Vagina (tissue), 2 donors: ENCODE results near the gene C2orf76.

Experiments used
- POLR2AphosphoS5 ChIP-seq, 2 donors: sonication (generic); formaldehyde crosslinking; IDR thresholded peaks; one replicate each; pipeline ENCODE4 v1.9.0; 2017; ENCODE audit warnings: antibody characterized with exemption in 2 of 2, mild to moderate bottlenecking in 2 of 2, low read depth in 1 of 2; ENCODE audit not compliant: insufficient read depth in 1 of 2
- TF ChIP-seq, protein P1 (sequence below), 3 experiments: fragments of 450-650 bp in 2 of 3; fragments of 200-600 bp in 1 of 3; sonication (generic) in 1 of 3; IDR thresholded peaks; one replicate each; pipeline ENCODE4 v1.5.1; 2017 to 2019; ENCODE audit warnings: antibody characterized with exemption in 3 of 3, mild to moderate bottlenecking in 2 of 3, moderate library complexity in 2 of 3

DNA sequence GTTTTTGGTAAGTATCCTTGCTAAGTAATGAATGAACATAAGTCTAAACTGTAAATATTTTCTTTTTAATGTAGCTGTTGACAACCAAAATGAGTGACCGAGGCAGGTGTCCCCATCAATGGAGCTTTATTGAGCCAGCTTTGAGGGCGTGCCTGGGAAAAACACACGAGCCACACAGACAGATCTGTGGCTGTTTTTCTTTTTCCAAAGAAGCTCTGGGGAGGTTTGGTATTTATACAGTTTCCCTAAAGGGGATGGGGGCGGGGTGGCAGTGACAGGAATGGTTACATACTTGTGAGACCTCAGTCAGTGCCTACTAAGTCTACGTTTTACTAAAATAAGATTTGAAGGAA lies 11.3 kb upstream of the C2orf76 start:
- TF ChIP-seq, protein P1, sequence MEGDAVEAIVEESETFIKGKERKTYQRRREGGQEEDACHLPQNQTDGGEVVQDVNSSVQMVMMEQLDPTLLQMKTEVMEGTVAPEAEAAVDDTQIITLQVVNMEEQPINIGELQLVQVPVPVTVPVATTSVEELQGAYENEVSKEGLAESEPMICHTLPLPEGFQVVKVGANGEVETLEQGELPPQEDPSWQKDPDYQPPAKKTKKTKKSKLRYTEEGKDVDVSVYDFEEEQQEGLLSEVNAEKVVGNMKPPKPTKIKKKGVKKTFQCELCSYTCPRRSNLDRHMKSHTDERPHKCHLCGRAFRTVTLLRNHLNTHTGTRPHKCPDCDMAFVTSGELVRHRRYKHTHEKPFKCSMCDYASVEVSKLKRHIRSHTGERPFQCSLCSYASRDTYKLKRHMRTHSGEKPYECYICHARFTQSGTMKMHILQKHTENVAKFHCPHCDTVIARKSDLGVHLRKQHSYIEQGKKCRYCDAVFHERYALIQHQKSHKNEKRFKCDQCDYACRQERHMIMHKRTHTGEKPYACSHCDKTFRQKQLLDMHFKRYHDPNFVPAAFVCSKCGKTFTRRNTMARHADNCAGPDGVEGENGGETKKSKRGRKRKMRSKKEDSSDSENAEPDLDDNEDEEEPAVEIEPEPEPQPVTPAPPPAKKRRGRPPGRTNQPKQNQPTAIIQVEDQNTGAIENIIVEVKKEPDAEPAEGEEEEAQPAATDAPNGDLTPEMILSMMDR (IDR thresholded peaks at IDR 0.05): no peak
- no peak for TF ChIP-seq POLR2AphosphoS5 (IDR thresholded peaks at IDR 0.05; ENCODE audit: insufficient read depth in 1 of 2, low read depth in 1 of 2)
